Right ventricle myocardium inferior (tissue), 1 donor: ENCODE results near the gene OR9G1. TPM values are rescaled to one million over a fixed set of nuclear protein-coding genes. Genes with fewer than 3 reads are reported as not detected.
"Not testable (repeated sequence)": the region's sequence is repeated elsewhere in the genome, so short reads cannot be mapped to it uniquely, and the experiment has no call there.

ENCODE experiments used
- ATAC-seq: fragments of 200-7000 bp; cut with Tn5 transposase; one replicate; pipeline ENCODE4 v1.9.1; 2020; ENCODE audit warnings: mild to moderate bottlenecking, moderate library complexity
- DNase-seq: peaks from one replicate; pipeline ENCODE4 v3.0.0; 2021; ENCODE audit errors: missing footprints
- intact Hi-C: fragments of 100-400 bp; cut with DNase I; formaldehyde crosslinking; loops from one replicate; pipeline ENCODE4 v1.11.0; 2022
- long read RNA-seq: library from polyadenylated mRNA; unstranded; transcript quantifications from one replicate; pipeline ENCODE4 v2.0.0, GENCODE V29; 2021
- total RNA-seq: library from RNA; stranded (reverse); fragmentation: NEBNext Ultra II Directional; extraction: Animal tissue kit (Norgen Biotek cat#: 25700); gene quantifications from one replicate; pipeline ENCODE4 v1.2.1, GENCODE V29; 2021
- donor health status: DM: no; HTN: yes; CAD: no; lungs with severe emphysema.

The OR9G1 gene
- total RNA-seq: not detected
- long read RNA-seq: 0 reads

- ATAC-seq (no peak), DNase-seq (no peak)
- intact Hi-C loops: no loop called here
Observed at GRCh38 chr11:56698795-56699194, at the start of gene OR9G1. Gene OR9G1, plus strand, starts transcription at chr11:56699095. Its CDS starts 1,293 bp downstream, at chr11:56700388.

- no peak for DNase-seq
- intact Hi-C loops: no loop called here
- ATAC-seq: no peak
Observed at GRCh38 chr11:56659755-56660154, 39.1 kb upstream of the OR9G1 start.

GRCh38 chr11:56663386-56663785 is 35.5 kb upstream of the OR9G1 start, which contains the start of gene OR5AR1:
Gene OR5AR1, plus strand, starts transcription at chr11:56663686. Its CDS starts 0 bp downstream, at chr11:56663686.
- ATAC-seq (no peak), DNase-seq (no peak)
- intact Hi-C loops: no loop called here

- intact Hi-C loops: no loop called here
- ATAC-seq (no peak), DNase-seq (no peak)
Observed at GRCh38 chr11:56670984-56671383, 27.9 kb upstream of the OR9G1 start.

- intact Hi-C loops: no loop called here
- DNase-seq (no peak), ATAC-seq (no peak)
Observed at GRCh38 chr11:56688554-56689100, 10.3 kb upstream of the OR9G1 start.

GRCh38 chr11:56691179-56691578 is 7.7 kb upstream of the OR9G1 start:
- intact Hi-C loops, DNase-seq, ATAC-seq: not testable (repeated sequence)

- no peak for DNase-seq
- ATAC-seq: no peak
- intact Hi-C loops: no loop called here
Observed at GRCh38 chr11:56693428-56693827, 5.5 kb upstream of the OR9G1 start.

- ATAC-seq: no peak
- intact Hi-C loops: no loop called here
- DNase-seq: no peak
Observed at GRCh38 chr11:56700242-56700913, 1.5 kb downstream of the OR9G1 start.

- DNase-seq (no peak), ATAC-seq (no peak)
- intact Hi-C loops: no loop called here
Observed at GRCh38 chr11:56700914-56701485, 2.1 kb downstream of the OR9G1 start.

- ATAC-seq (no peak), DNase-seq (no peak)
- intact Hi-C loops: no loop called here
Observed at GRCh38 chr11:56705784-56706396, 7.0 kb downstream of the OR9G1 start.

- intact Hi-C loops: no loop called here
- no peak for ATAC-seq
- DNase-seq: no peak
Observed at GRCh38 chr11:56706486-56706885, 7.6 kb downstream of the OR9G1 start.

- intact Hi-C loops: no loop called here
- no peak for ATAC-seq
- DNase-seq: no peak
Observed at GRCh38 chr11:56714206-56714605, 15.3 kb downstream of the OR9G1 start.

- intact Hi-C loops: no loop called here
- ATAC-seq (no peak), DNase-seq (no peak)
Observed at GRCh38 chr11:56716379-56716854, 17.5 kb downstream of the OR9G1 start.

GRCh38 chr11:56720513-56720912 is 21.6 kb downstream of the OR9G1 start:
- DNase-seq (no peak), ATAC-seq (no peak)
- intact Hi-C loops: no loop called here

- DNase-seq (no peak), ATAC-seq (no peak)
- intact Hi-C loops: no loop called here
Observed at GRCh38 chr11:56740107-56740506, 41.2 kb downstream of the OR9G1 start.

- DNase-seq (no peak), ATAC-seq (no peak)
- intact Hi-C loops: no loop called here
Observed at GRCh38 chr11:56740886-56741285, 42.0 kb downstream of the OR9G1 start.

GRCh38 chr11:56748597-56748996 is 49.7 kb downstream of the OR9G1 start, which contains the start of gene OR9G4:
Gene OR9G4, minus strand, starts transcription at chr11:56748697. Its CDS starts 4,931 bp downstream, at chr11:56743766.
- intact Hi-C loops: no loop called here
- no peak for DNase-seq
- no peak for ATAC-seq

- no peak for DNase-seq
- intact Hi-C loops: no loop called here
- ATAC-seq: no peak
Observed at GRCh38 chr11:56750190-56750589, 51.3 kb downstream of the OR9G1 start.

GRCh38 chr11:56751480-56751879 is 52.6 kb downstream of the OR9G1 start:
- no peak for ATAC-seq
- DNase-seq: no peak
- intact Hi-C loops: no loop called here
